Measurements from ENCODE around the gene HABP2.

HABP2 gene

GRCh38 chr10:113552701-113553100 is at the start of gene HABP2:
Gene HABP2, plus strand, starts transcription at chr10:113553053. Its CDS starts 69 bp downstream, at chr10:113553122.
- DNase-seq: no peak

DNA sequence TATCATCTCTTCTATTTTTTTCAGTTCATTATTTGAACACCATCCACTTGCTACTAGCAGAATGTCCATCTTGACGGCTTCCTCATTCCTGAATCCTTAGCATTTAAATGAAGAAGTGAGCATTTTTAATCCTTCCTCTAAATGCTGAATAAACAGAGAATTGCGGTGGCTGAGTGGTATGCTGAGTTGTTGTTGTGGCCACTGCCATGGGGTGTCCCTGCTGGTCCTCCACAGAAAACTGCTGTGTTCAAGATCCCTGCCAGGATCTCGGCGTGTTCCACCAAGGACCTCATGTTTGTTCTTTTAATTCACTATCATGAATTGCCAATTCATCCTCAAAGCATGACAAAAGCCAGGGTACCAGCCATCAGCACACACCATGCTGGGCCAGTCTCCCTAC is 48.9 kb upstream of the HABP2 start:
- no peak for DNase-seq

DNA sequence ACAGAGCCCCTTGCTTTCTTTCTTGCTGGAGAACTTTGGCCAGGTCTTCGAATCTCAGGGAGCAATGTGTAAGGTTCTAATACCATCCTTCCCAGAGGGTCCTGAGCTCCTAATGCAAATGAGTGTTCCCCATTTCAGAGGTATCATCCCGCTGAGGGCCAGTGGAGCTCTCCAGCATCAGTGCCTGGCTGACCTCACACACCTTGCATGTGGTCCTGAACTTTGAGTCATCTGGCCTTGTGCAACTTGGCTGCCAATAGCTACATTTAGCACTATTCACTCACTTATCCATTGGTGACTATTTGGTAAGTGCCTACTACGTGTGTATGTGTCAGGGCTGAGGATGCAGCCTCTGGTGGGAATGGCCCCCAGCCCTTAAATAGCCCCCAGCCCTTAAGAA is 48.4 kb upstream of the HABP2 start:
- DNase-seq: no peak

GRCh38 chr10:113506476-113506875 is 46.4 kb upstream of the HABP2 start:
- DNase-seq: no peak

- DNase-seq: no peak
These were observed 41.4 kb upstream of the HABP2 start for GRCh38 chr10:113511419-113511818.

DNA sequence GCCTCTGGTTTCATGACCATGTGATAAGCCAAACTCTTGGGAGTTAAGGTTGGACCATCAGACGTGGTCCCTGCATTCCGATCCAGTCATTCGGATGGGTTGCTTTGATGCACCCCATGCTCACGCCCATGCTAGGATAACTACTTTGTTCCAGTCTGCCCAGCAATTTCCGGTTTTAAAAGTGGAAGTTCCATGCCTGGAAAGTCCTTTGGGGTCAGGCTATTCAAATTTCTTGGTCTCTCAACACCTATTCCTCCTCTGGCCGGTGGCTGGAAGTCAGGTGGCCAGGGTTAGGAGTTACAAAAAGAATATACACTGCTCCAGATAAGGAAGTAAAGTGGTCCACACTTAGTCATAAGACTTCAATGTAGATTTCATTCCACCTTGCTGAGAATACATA is 37.7 kb upstream of the HABP2 start:
- no peak for DNase-seq

DNA sequence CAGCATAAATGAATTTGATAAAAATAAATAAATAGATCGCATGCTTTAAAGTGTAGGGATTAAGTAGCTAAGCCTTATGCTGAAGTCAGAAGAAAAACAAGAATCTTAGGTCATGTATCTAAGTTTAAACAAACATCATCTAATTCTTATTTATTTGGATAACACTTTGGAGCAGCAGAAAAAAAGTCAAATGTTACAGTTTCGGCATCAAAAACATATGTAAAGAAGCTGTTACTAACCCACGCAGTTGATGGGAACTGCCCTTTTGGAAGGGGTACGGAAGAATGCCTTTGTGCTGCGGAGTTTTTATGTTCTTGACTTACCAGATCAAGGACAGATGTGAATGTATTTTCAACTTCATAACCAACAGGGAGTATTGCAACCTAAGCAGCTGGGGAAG is 37.3 kb upstream of the HABP2 start:
- DNase-seq: no peak

DNA sequence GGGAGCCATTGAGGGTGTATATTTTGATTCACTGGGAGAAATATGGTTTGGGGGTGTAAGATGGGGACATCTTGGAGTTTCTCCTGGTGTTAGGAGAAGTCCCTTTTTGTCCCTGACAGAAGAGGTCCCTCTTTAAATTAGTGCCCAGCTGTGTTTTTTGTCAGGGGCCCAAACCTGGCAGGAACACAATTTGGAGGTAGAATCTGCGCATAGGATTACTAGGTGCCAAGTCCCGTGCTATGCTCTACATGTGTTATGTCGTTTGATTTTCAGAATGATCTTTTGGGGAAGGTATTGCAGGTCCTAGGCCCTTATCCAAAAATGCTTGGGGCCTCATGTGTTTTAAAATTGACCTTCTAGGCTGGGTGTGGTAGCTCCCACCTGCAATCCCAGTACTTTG is 36.8 kb upstream of the HABP2 start:
- no peak for DNase-seq

- DNase-seq: no peak
These were observed 35.5 kb upstream of the HABP2 start for GRCh38 chr10:113517165-113517900.

GRCh38 chr10:113517901-113518260 is 35.0 kb upstream of the HABP2 start:
- DNase-seq: no peak

- DNase-seq: no peak
These were observed 34.4 kb upstream of the HABP2 start for GRCh38 chr10:113518415-113518814.

DNA sequence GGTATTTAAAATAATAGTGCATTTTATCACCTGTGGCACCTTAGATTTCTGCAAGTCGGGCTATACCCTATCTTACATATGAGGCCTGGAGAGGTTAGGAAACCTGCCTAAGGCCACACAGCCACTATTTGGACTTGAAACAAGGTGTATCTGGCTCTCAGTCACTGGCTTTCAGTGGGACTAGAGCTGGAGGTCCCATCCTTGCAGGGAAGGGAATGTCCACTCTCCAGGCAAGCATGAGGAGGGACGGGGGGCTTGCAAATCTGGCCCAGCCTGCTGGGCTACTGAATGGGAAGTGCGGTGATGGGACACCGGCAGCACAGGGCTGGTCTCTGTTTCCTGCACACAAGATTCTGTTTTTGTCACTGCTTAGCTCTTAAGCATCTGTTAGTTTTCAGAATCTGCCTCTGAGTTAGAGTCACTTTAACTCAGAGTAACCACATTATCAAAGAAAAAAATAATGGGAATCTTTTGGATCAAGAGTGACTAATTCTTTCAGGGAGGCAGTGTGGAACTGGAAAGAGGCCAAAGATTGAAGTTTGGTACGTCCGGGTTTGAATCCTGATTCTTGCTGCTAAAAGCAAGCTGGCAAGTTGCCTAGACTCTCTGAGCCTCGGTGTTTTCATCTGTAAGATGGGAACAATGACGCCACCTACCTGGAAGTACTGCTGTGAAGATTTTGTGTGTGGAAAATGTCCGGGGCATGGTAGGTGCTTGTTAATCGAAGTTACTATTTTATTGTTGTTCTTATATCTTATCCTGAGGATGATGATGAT is 33.8 kb upstream of the HABP2 start:
- no peak for DNase-seq

DNA sequence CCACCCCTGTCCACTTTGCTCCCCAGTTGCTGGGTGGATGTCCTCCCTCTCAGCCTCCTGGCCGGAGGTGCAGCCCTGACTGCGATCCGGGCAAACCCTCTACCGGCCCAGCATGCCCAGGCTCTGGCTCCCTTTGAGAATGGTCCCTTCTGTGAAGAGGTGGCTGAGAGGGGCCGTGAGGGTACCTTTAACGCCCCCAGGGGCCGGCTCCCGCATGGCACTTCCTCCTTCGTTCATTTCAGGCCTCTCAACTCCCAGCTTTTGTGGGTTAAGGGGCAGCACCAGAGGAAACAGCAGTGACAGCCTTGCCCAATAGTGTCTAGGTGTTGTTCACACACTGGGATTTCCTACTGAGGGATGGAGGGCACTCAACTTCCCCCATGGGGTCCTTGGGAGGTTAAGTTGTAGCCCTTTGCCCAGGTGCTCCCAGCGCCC is 33.2 kb upstream of the HABP2 start:
- no peak for DNase-seq

- no peak for DNase-seq
These were observed 32.6 kb upstream of the HABP2 start for GRCh38 chr10:113520261-113520660.

DNA sequence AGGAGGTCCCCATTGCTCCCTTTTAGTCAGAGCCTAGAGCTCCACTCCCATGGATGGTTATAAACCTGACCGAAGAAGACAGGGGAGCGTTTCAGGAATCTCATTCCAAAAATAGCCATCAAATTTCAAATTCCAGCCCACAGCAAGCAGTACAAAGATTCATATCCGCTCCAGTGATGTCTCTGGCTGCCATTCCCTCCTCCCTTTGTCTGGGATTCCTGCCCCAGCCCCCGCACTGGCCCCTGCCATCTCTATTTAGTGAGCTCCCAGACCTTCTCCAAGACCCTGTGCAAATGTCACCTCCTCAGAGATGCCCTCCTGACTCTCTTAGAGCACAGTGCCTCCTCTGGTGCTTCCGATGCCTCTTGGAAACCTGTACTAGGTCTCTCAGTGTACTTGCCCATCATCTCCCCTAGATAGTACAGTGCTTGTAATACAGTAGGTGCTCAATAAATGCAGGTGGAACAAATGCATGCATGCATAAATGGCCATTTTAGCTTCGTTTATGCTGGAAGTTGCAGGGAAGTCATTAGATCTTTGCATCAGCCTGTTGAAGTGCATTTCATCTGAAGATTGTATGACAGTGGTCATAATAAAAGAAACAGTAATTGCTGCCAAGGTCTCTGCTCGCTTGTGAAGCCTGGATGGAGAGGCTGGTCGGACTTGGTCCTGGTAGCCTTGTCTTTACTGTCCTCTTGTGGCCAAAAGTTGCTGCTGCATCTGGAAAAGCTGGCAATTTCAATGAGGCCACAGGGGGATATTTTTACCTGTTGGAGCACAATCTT is 32.0 kb upstream of the HABP2 start:
- DNase-seq: peak; percentile 20

- no peak for DNase-seq
These were observed 31.4 kb upstream of the HABP2 start for GRCh38 chr10:113521475-113521795.

- no peak for DNase-seq
These were observed 30.4 kb upstream of the HABP2 start for GRCh38 chr10:113522460-113522859.

- no peak for DNase-seq
These were observed 29.8 kb upstream of the HABP2 start for GRCh38 chr10:113523071-113523470.

DNA sequence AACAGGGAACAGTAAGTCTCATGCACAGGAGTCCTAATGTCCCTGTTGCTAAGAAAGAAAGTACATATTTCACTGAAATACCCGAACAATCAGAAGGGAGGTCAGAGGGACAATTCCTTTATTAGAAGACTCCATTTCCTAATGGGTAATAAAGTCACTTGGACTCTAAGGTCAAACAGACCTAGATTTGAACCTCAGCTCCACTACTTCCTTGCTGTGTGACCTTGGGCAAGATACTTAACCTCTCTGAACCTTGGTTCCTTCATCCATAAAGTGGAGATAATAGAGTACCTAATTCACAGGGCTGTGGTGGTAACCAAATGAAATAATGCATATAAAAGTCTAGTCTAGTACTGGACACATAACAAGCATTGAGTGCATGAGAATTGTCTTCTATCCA is 29.2 kb upstream of the HABP2 start:
- DNase-seq: no peak

DNA sequence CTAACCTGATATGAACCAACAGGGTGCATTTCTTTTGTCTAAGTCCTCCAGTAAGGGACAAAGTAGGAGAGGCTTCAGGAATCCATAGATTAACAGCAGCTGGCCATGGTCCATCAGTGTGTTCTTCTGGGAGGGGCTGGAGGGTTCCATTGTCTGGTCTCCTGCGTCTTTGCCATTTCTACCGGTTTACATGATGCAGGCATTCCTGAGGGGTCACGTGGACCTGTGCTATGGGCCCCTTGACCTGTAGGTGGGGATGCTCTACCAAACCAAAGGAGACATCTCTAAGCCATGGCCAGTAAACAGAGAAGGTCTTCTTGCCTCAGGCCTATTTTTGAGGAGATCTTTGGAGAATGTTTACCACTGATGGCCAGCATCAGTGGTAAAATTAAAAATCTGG is 28.7 kb upstream of the HABP2 start:
- DNase-seq: no peak

- no peak for DNase-seq
These were observed 28.0 kb upstream of the HABP2 start for GRCh38 chr10:113524539-113525490.

GRCh38 chr10:113525713-113526112 is 27.1 kb upstream of the HABP2 start:
- DNase-seq: no peak
